ENCODE results near the gene CD4.

CD4 gene

DNA sequence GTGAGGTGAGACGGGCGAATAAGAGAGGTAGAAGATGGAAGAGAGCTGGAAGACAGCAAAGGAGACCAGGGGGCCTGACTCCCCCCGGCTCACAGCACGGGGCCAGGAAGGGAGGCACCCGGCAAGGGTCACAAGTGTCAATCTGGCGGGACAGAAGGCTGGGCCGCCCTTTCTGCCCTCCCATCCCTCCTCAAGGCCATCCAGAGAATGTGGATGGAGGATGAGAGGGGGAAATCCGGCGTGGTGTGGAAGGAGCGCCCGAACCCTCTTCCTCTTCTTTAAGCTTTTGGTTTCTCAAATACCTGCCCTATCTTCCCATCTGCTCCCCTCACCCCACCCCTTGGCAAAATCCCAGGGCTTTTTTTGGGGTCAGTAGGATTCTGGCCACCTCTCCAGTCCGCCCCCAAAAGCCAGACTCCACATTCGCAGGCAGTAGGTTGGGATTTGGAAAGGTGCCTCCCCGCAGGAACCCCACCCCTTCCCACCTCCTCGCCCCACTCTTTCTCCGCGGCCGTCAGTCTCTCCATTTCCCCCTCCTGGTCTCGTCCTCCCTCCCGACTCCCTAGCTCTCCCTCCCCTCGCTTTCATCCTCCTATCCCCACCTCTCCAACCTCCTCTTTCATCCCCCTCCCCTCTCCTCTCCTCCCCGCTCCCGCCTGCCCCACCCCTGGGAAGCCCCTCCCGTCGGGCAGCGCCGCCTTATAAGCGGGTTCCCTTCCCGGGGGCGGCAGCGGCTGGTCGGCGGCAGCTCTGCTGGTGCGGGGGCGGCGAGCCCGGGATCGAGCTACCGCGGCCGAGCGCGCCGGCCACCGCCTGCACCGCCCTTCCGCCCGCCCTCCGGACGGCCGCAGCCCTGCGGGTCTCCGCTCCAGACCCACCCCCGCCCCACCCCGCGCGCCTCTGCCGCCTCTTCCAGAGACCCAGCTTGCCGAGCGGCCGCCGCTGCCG lies 23.4 kb upstream of the CD4 start, which contains the start of gene PTMS:
Gene PTMS, plus strand, starts transcription at position 730 of the 948 bp plus-strand sequence. CDS start 343 bp downstream, outside the sequence.
- DNase-seq (ENCODE audit: low read depth): no peak

DNA sequence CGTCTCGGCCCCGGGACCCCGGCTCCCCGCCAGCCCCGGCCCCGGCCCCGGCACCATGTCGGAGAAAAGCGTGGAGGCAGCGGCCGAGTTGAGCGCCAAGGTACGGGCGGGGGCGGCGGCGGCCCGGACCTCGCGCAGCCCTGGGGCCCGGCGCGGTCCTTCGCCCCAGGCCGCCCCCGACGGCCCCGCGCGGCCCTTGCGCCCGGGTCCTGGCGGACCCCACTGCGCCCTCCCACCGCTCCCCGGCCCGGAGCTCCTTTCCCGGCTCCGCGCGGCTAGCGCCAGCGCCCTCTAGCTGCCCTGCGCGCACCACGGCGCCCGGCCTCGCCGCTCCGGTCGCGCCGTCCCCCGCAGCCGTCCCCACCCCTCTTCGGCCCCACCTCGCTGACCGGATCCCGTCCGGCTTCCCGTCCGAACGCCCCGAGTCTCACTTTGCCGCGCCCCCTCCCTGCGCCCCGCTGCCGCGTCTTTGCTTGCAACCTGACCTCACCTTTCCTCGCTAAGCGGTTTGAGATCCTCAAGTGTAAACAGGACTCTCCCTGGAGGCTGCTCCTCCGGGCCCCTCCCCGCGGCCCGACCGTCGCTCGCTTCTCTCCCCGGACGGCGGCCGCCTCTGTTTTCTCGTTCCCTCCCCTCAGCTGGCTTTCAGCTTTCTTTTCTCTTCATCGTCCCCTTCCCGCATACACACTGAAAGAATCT lies 22.5 kb upstream of the CD4 start:
- DNase-seq (ENCODE audit: low read depth): peak; percentile 29

DNA sequence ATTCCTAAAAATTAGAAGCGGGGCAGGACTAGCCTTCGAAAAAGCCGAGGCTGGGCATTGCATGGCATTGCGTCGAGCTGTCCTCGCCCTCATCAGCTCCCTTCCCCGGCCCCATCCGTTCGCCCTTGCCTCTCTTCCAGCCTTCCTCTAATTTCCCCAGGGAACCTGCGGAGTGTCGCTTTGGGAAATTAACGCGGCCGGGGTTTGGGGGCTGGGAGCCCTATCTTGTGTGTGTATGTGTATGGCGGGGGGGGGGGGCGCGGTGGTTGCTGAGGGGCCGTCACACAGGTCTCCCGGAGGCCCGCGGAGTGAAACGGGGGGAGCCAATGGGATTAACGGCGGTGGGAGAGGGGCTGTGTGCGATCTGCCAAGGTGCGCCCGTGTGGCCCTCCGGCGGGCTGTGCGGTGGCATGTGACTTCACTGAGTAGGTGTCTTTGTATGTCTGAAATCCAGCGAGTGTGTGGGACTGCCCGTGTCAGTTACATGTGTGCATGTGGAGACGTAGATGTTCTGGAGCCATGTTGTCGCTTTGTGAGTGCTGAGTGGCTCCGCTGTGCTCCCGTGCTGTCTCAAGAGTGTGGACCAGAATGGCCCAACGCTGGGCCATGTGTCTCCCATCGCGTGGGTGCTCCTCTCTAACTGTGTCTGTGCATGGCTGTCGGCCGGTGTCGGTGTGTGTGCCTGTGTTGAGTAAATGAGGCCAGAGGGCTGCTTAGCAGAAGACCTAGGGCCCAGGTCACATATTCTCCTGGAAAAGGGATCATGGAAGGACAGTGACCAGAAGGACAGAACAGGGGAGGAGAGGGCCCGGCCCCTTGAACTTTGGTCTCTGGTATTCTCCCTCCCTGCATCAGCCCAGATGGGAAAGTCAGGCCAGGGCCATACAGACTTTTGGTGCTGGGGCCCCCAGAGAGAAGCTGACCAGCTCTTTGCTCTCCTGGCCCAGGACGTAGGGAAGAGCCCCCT lies 21.7 kb upstream of the CD4 start:
- DNase-seq (ENCODE audit: low read depth): no peak

DNA sequence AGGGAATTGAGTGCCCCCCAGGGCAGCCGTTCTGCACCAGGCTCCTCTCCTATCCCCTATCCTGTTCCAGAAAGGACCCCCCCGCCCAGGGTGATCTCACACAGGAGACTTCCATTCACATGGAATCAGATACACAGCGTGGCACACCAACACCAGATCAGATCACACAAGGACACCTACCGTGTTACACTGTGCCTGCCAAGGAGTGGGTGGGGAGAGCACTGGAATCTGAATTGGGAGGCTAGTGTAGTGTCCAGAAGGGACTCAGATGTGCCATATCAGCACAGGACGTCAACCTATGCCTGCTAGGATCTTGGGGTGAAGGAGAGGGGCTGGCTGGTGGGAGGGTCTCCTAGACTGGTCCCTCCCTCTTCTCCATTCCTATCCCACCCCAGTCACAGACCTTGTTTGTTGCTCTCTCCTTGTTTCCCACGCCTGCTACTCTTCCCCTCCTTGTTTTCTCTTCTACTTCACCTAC lies 20.9 kb upstream of the CD4 start:
- no peak for DNase-seq (ENCODE audit: low read depth)

GRCh38 chr12:6768990-6769389 lies 20.3 kb upstream of the CD4 start:
- DNase-seq (ENCODE audit: low read depth): no peak

DNA sequence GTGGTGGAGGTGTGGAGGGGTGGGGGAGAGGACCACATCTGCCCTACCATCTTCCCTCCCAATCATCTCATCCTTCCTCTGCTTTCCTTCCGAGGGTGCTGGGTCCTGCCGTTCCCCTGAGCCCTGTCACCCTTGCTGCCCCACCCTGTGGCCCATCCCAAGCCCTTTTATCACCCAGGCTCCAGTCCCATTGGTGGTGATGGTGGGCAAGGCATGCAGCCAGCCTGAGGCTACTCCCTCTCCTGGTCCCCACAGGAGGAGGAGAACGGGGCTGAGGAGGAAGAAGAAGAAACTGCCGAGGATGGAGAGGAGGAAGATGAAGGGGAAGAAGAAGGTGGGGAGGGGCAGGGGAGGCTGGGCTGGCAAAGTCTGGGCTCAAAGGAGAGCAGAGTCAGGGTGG lies 19.7 kb upstream of the CD4 start:
- DNase-seq (ENCODE audit: low read depth): no peak

DNA sequence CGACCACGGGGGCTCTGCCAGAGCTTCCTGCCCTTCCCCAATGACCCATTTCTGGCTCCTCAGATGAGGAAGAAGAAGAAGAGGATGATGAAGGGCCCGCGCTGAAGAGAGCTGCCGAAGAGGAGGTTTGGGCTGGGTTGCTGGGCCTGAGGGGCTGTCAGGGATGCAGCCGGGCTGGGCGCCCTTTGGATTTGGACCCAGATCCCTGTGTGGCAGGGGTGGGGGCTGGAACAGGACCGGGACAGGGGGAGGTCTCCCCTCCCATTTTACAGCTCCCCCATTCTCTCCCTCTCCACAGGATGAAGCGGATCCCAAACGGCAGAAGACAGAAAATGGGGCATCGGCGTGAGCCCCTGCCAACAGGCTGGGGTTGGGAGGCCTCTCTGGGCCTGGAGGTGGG lies 19.2 kb upstream of the CD4 start:
- no peak for DNase-seq (ENCODE audit: low read depth)

DNA sequence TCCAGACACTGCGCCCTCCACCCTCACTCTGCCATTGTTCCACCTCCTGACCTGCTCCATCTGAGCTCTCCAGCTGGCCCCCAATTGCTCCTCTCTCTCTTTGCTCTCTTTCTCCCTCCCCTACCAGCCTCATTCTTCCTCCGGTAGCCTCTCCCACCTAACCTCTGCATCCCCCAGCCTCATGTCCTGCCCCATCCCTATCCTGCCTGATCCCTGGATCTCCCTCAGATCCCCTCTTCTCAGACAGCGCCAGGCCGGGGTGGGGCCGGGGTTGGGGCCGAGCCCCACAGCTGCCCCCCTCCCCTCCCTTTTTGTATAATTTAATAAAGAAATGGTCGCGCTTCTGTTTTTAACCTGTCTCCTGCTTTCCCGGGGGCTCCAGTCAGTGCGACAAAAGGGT lies 18.7 kb upstream of the CD4 start:
- no peak for DNase-seq (ENCODE audit: low read depth)

DNA sequence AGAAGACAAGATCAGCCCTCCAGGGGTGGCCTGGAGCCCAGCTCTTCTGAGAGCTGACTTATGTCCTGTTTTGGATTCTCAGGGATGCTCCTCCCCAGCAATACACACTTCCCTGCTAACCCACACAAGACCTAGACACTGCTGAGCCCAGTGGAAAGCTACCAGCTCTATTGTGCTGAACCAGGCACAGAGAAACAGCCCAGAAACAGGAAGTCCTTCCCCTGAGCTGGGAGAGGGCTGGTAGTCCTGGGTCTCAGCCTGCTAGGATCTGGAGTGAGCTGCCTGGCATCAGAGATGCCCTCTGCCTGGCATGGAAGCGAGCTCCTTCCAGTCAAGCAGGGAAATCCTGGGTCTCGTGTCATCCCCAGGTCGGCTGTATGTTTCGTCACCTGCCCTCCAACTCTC lies 18.2 kb upstream of the CD4 start:
- no peak for DNase-seq (ENCODE audit: low read depth)

DNA sequence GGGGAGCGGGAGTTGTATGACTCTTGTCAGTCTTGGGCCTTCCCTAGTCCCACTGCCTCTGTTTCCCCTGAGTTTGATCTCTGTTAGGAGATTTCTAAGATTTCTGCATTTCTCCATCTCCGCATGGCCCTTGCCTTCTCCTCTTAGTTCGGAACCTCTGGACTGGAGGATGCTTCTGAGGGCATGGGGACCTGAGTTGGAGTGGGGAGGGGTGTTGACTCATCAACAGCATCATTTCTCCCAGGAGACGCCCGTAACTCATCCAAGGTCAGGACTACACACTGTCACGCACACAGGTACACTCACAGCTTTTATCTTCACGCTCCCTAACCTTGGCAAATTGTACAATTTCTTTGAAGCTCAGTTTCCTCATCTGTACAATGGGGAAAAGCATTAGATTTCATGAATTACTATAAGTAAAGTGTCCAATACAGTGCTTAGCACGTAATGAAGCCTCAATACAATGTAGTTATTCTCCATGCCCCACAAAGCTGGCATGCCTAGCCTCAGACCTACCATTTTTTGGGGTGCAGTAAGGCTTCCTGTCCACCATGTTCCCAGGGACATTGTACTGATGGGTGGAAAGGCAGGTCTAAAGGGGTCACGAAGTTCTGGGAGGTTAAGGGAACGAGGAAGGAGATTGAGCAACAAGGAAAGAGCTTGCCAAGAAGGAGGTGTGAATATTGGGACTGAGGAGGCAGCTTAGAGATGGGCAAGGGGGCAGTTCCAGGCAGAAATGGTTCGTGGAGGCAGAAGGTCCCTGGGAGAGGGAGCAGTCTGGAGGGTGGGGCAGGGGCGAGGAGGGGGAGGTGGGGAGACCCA lies 17.6 kb upstream of the CD4 start:
- DNase-seq (ENCODE audit: low read depth): no peak

DNA sequence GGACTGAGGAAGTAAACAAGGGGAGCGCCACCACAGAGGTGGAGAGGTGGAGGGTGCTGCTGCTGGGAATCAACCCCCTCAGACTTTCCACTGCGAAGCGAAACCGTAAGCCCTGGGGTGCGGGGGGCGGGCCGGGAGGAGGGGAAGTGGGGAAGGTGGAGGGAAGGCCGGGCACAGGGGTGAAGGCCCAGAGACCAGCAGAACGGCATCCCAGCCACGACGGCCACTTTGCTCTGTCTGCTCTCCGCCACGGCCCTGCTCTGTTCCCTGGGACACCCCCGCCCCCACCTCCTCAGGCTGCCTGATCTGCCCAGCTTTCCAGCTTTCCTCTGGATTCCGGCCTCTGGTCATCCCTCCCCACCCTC lies 17.0 kb upstream of the CD4 start, which contains the start of gene LAG3:
Gene LAG3, plus strand, starts transcription at position 190 of the 365 bp plus-strand sequence. CDS start 333 bp downstream, outside the sequence.
- peak; percentile 45 for DNase-seq (ENCODE audit: low read depth)

GRCh38 chr12:6772726-6773589 lies 16.4 kb upstream of the CD4 start:
- DNase-seq (ENCODE audit: low read depth): no peak

DNA sequence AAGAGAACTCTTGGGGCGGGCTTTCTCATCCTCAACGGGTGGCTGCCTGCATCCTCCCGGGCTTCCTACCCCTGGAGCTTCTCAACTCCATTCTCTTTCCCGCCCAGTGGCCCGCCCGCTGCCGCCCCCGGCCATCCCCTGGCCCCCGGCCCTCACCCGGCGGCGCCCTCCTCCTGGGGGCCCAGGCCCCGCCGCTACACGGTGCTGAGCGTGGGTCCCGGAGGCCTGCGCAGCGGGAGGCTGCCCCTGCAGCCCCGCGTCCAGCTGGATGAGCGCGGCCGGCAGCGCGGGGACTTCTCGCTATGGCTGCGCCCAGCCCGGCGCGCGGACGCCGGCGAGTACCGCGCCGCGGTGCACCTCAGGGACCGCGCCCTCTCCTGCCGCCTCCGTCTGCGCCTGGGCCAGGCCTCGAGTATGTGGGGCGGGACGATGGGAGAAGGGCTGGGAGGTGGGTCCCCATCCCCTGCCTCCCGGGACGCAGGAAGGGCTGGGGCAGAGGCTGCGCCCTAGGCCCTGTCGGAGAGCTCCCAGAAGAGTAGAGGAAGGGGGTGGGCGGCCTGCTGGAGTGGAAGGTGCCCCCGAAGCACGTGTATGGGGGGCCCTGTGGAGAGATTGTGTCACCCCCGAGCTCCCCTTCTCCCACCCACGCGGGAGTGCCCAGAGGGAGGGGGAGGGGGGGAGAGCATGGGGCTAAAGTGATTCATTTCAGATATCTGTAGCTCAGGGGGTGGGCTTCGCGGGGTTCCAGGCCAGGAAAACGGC lies 15.6 kb upstream of the CD4 start:
- no peak for DNase-seq (ENCODE audit: low read depth)

- no peak for DNase-seq (ENCODE audit: low read depth)
Measured at GRCh38 chr12:6774499-6775062, 14.7 kb upstream of the CD4 start.

DNA sequence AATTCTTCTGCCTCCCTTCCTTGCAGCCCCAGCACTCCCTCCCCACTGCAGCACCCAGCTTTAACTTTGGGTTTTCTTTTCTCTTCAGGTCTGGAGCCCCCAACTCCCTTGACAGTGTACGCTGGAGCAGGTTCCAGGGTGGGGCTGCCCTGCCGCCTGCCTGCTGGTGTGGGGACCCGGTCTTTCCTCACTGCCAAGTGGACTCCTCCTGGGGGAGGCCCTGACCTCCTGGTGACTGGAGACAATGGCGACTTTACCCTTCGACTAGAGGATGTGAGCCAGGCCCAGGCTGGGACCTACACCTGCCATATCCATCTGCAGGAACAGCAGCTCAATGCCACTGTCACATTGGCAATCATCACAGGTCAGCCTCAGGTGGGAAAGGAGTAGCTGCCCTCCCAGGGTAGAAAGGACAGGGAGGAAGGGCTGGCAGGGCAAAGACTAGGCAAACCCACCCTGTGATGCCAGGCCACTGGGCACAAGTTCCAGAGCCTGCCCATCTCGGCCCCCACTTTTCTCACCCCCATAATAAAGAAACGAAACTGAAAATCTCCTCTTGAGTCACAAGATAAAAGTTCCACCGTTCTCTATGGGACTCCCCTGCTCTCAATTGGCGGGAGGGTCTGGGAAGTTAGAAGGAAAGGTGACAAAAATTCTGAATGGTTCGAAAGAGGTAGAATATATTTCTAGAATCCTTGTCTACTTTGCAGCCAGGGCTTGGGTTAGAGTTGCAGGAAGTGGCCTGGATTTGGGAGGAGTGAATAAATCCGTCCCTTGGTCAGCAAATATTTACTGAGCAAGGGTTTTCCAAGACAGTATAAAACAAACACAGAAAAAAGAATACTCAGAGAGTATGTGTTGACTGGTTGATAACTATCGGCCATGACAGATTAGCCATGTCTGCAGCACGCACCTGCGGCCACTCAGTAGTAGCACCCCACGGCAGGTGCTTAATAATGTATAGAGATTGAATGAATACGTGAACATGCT lies 13.8 kb upstream of the CD4 start:
- no peak for DNase-seq (ENCODE audit: low read depth)

DNA sequence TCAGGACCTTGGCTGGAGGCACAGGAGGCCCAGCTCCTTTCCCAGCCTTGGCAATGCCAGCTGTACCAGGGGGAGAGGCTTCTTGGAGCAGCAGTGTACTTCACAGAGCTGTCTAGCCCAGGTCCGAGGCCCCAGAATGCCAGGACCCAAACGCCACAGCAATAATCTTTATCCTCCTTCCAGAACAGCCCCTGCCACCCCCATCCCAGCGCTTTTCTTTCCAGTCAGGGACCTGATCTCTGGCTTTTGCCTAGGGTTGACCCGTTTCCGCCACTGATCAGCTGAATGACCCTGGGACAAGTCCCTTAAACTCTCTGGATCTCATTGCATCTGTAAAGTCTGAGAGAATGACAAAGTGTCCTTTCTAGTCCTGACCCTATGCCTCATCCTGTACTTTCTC lies 11.9 kb upstream of the CD4 start:
- DNase-seq (ENCODE audit: low read depth): no peak

GRCh38 chr12:6778217-6778573 lies 11.1 kb upstream of the CD4 start:
- no peak for DNase-seq (ENCODE audit: low read depth)

All from activated T-cell treated with anti-CD3 and anti-CD28 coated beads for 1 hour (primary cell).